GM21717 (cell line): ENCODE data around the gene PYGL.
"Not testable (repeated sequence)": the region's sequence is repeated elsewhere in the genome, so short reads cannot be mapped to it uniquely, and the experiment has no call there.

Experiments used
- ATAC-seq: cut with Tn5 transposase; IDR thresholded peaks from one replicate; pipeline ENCODE4 v1.9.1; 2021; ENCODE audit warnings: mild to moderate bottlenecking, moderate library complexity; ENCODE audit not compliant: unreplicated experiment

The PYGL gene

DNA sequence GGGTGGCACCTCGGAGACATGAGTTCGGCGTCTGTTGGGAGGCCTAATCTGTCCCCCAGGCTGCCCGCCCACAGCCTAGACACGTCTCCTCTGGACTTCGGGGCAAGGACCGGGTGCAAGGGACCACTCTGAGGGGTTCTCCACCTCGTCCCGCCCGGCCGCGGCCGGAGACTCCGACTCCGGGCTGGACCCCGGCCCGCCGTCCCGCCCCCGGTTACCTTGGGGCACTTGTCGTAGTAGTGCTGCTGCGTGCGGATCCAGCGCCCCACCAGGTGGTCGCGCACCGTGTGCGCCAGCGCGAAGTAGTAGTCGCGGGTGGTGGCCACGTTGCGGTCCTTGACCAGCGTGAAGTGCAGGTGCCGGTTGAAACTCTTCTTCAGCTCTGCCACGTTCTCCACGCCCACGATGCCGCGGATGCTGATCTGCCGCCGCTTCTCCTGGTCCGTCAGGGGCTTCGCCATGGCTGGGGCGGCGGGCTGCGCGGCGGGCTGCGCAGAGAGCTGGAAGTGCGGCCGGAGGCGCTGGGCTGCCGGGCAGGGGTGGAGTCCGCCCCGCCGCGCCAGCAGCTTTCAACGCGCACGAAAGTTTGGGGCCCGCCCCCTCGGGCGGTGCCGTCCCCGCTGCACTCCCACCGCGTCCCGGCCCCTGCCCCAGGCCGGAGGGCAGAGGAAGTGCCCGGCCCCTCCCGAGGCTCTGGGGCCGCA, at the start of gene PYGL:
PYGL (minus strand) TSS at position 541 of the 704 bp plus-strand sequence; CDS start at position 461, 80 bp downstream.
- ATAC-seq, result peak; percentile 47

DNA sequence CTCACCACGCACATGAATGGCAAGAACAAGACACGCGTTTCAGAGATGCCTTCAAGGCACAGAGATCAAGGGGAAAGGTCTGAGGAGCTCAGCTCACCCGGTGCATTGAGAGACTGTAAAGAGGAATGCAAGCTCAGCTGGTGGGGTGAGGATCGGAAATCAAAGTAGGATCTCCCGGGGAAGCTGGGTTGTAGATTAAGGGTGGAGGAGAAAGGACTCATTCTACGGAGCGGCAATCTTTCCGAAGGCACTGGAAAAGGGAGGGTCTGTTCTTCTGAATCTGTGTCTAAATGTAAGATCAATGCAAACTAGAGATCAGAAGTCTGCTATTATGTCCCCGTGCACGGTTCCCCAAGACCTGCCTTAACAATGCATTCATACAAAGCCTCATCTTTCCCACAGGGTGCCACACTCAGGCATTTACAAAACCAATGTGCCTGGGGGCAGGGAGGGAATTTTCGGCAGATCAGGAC, 41.6 kb upstream of the PYGL start:
- ATAC-seq, result no peak

GRCh38 chr14:50985124-50985858, 41.0 kb upstream of the PYGL start:
- ATAC-seq, result no peak

GRCh38 chr14:50984036-50984710, 39.9 kb upstream of the PYGL start:
- no peak for ATAC-seq

- no peak for ATAC-seq
Measured at GRCh38 chr14:50979941-50980850, 35.9 kb upstream of the PYGL start.

- peak; percentile 76 for ATAC-seq
Measured at GRCh38 chr14:50978888-50979287, 34.6 kb upstream of the PYGL start.

GRCh38 chr14:50978529-50978871, 34.2 kb upstream of the PYGL start:
- ATAC-seq, result no peak

DNA sequence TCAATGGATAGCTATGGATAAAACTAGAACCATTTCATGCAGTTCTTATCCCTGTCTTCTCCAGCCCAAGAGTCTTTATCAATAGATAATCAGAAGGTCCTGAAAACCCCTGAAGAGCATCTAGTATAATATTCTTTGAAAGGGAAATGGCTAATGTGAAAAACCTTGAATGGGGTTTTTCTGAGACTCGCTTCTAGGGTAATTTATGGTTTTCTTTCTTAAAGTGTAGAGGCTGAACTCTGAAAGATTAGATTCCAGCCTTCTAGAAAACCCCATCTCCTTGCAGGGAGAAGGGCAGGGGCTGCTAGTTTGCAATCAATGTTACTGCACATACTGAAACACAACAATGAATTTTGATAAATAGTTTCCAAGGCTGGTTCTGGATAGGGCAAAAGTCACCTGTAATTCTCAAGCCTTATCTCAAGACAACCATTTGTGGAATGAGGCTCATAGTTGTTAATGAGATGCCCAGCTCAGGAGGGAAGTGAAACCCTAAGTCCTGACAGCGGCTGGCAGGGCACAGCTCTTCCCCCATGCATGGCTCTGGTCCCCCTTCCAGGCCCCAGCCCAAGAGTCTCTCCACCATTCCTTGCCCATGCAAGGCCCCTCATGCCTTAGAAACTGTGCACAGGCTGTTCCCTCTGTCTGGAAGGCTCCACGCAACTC, 33.7 kb upstream of the PYGL start:
- no peak for ATAC-seq

- no peak for ATAC-seq
Measured at GRCh38 chr14:50974118-50974517, 29.8 kb upstream of the PYGL start.

DNA sequence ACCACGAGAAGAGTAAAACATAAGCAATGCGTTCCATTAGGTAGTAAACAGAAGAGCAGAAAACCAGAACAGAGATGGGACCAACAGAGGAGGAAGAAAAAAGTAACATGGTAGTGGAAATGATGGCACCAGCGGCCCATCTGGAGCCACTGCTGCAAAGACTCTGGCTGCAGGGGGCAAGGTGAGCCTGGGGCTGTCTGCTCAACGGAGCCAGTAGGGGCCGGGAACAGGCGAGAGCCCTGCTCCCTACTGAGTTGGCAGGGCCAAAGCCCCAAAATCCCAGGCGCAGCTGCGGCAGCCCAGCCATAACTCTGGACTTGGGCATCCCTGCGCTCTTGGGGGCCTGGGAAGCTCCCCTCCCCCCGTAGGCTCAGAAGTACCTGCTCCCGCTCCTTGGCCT, 28.5 kb upstream of the PYGL start:
- no peak for ATAC-seq

GRCh38 chr14:50970886-50971781, 26.9 kb upstream of the PYGL start:
- ATAC-seq, result no peak

DNA sequence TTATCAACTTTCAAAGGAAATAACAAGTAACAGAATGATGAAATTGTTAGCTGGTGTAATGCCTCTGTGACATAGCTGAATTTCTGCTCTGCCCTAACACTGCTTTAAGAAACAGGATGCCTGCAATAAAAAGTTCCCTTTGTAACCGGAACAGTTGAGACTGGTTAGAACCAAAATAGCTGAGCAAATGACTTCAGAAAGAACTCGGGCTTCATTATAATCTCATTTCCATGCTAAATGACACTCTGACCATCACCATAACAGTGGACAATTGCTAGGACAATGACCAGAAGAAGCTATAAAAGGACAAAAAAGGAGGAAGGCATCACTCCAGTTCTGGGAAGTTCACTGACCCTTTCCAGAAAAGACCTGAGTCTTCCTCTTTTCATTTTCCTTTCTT, 23.5 kb upstream of the PYGL start:
- ATAC-seq, result no peak

- ATAC-seq, result no peak
Measured at GRCh38 chr14:50967103-50967502, 22.8 kb upstream of the PYGL start.

DNA sequence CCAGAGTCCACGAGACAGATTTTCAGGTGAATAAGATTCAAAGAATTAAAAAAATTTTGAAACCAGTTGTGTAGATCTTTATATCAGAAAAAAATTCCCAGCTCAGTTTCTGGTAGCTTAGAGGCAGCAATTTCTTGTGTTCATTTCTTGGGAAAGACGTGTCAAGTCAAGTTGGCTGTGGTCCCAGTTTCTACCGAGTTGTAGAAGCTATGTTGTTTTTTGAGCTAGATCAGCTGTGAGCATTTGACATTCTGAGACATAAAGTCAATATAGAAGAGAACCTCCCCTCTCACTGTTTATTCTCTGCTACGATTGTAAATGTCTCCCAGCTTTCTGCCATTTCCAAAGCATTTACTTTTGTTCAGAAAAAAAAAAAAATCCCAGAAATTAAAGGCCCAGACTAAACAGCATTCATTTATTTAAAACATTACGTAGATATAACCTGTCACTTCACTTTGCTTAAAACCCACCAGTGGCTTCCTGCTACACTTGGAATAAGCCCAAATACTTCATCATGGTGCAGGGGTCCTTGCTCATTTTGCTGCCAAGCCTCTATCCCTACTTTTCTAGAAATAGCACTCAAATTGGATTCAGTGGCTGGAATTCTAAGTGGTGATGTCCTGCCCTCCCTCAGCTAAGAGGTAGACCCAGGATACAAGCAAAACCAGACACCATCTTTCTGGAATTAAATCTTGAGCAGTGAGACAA, 20.6 kb upstream of the PYGL start:
- ATAC-seq, result no peak

DNA sequence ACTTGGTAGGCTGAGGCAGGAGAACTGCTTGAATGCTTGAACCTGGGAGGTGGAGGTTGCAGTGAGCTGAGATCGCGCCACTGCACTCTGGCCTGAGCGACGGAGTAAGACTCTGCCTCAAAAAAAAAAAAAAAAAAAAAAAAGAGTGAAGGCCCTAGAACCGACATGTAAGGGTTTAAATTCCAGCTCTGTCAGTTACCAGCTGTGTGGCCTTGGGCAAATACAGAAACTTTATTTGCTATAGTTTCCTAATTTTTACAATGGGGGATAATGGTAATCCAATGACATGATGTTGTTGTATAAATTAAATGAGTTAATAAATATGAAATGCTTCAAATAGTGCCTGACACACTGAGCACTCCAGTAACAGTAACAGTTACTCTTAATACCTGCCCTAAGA, 19.6 kb upstream of the PYGL start:
- no peak for ATAC-seq

DNA sequence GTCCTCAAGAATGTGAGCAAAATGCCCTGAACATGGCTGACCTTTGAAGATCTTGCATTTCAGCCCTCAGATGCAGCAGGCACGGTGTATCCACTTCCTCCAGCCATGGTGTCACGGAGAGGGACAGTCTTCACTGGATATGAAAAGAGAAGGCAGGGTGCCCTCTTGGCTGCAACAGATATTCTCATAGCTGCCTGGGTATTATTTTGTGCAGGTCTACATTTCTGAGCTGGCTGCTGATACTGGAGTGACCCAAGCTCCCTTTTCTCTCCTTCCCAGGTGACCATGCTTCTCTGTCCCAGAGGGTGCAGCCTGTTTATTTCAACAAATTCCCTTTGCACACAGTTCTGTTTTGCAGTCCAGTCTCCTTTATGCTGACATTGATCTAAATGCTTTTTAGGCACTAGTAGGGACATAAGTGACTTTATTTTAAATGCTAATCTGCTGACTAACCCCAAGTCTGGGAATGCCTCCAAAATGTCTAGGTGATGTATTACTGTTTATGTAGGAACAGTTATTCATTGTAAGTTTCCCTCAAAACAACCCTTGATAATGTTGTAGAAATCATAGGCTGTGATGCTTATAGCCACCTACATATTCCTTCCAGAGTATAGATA, 17.4 kb upstream of the PYGL start:
- ATAC-seq, result no peak

GRCh38 chr14:50957296-50957695, 13.0 kb upstream of the PYGL start:
- no peak for ATAC-seq

DNA sequence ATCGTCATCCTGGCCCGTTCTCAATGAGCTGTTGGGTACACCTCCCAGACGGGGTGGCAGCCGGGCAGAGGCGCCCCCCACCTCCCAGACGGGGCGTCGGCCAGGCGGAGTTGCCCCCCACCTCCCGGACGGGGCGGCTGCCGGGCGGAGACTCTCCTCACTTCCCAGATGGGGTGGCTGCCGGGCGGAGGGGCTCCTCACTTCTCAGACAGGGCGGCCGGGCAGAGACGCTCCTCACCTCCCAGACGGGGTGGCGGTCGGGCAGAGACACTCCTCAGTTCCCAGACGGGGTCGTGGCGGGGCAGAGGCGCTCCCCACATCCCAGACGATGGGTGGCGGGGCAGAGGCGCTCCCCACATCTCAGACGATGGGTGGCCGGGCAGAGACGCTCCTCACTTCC, 12.1 kb upstream of the PYGL start:
- not testable (repeated sequence) for ATAC-seq
